ENCODE data around the gene ALOXE3. TPM values are rescaled to one million over a fixed set of nuclear protein-coding genes. Genes with fewer than 3 reads are reported as not detected.

Gene ALOXE3
- total and polyA plus RNA-seq, 2 donors from 2014 or later: not detected

DNA sequence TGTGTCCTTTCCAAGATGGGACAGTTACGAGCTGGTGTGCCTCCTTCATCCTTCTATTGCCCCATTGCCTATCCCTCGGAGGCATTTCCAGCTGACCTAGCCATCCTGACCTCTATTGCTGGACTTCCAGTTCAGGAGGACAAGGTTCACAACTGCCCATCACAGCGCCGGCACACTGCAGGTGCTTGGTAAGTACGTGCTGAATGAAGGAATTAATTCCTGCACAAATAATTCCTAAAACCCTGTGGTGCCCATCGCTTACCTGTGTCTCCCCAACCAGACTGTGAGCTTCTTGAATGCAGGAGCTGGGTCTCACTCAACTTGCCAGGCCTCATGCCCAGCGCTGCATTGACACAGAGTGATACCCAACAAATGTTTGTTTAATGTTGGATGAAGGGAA, 66.5 kb downstream of the ALOXE3 start:
- intact Hi-C loops (cut with DNase I): no loop called here
- no peaks in the 10 kb centered on the region for H3K9me3 ChIP-seq (ENCODE audit: control insufficient read depth in 2 of 3, insufficient read depth in 1 of 3, low read length in 3 of 3)
- H3K36me3 ChIP-seq (ENCODE audit: control insufficient read depth in 2 of 3, insufficient read depth in 3 of 3, low read length in 3 of 3): no peaks in the 10 kb centered on the region
- no peaks in the 10 kb centered on the region for H3K4me1 ChIP-seq (ENCODE audit: control insufficient read depth in 2 of 3, insufficient read depth in 2 of 3, low read depth in 1 of 3, low read length in 3 of 3)
- H3K27me3 ChIP-seq (ENCODE audit: control insufficient read depth, insufficient read depth, low read length): no peaks in the 10 kb centered on the region
- TF ChIP-seq, protein P1, sequence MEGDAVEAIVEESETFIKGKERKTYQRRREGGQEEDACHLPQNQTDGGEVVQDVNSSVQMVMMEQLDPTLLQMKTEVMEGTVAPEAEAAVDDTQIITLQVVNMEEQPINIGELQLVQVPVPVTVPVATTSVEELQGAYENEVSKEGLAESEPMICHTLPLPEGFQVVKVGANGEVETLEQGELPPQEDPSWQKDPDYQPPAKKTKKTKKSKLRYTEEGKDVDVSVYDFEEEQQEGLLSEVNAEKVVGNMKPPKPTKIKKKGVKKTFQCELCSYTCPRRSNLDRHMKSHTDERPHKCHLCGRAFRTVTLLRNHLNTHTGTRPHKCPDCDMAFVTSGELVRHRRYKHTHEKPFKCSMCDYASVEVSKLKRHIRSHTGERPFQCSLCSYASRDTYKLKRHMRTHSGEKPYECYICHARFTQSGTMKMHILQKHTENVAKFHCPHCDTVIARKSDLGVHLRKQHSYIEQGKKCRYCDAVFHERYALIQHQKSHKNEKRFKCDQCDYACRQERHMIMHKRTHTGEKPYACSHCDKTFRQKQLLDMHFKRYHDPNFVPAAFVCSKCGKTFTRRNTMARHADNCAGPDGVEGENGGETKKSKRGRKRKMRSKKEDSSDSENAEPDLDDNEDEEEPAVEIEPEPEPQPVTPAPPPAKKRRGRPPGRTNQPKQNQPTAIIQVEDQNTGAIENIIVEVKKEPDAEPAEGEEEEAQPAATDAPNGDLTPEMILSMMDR (IDR thresholded peaks at IDR 0.05; ENCODE audit: borderline replicate concordance, extremely low read depth, insufficient read depth): no peak
- DNase-seq: peak in 1 of 5 donors; percentile 11
- H3K9ac ChIP-seq (ENCODE audit: low read length in 3 of 3): no peak overlapping the region
- H3K4me3 ChIP-seq (ENCODE audit: low read length in 3 of 3): no peak overlapping the region
- no peak for FAIRE-seq
- H3K27ac ChIP-seq (ENCODE audit: low read depth in 2 of 2, low read length in 2 of 2): no peak overlapping the region

GRCh38 chr17:8048736-8049135, 69.6 kb downstream of the ALOXE3 start:
- H3K27me3 ChIP-seq (ENCODE audit: control insufficient read depth, insufficient read depth, low read length): no peaks in the 10 kb centered on the region
- H3K27ac ChIP-seq (ENCODE audit: low read depth in 2 of 2, low read length in 2 of 2): no peak overlapping the region
- H3K36me3 ChIP-seq (ENCODE audit: control insufficient read depth in 2 of 3, insufficient read depth in 3 of 3, low read length in 3 of 3): no peaks in the 10 kb centered on the region
- no peak overlapping the region for H3K9ac ChIP-seq (ENCODE audit: low read length in 3 of 3)
- DNase-seq: no peak
- no peak overlapping the region for H3K4me3 ChIP-seq (ENCODE audit: low read length in 3 of 3)
- no peak for FAIRE-seq
- no peaks in the 10 kb centered on the region for H3K4me1 ChIP-seq (ENCODE audit: control insufficient read depth in 2 of 3, insufficient read depth in 2 of 3, low read depth in 1 of 3, low read length in 3 of 3)
- H3K9me3 ChIP-seq (ENCODE audit: control insufficient read depth in 2 of 3, insufficient read depth in 1 of 3, low read length in 3 of 3): no peaks in the 10 kb centered on the region
- intact Hi-C loops (cut with DNase I): no loop called here
- TF ChIP-seq, protein P1 (IDR thresholded peaks at IDR 0.05; ENCODE audit: borderline replicate concordance, extremely low read depth, insufficient read depth): no peak

- H3K27ac ChIP-seq (ENCODE audit: low read depth in 2 of 2, low read length in 2 of 2): no peak overlapping the region
- no peaks in the 10 kb centered on the region for H3K4me1 ChIP-seq (ENCODE audit: control insufficient read depth in 2 of 3, insufficient read depth in 2 of 3, low read depth in 1 of 3, low read length in 3 of 3)
- H3K9me3 ChIP-seq (ENCODE audit: control insufficient read depth in 2 of 3, insufficient read depth in 1 of 3, low read length in 3 of 3): no peaks in the 10 kb centered on the region
- FAIRE-seq (no peak), DNase-seq (no peak)
- H3K9ac ChIP-seq (ENCODE audit: low read length in 3 of 3): no peak overlapping the region
- H3K27me3 ChIP-seq (ENCODE audit: control insufficient read depth, insufficient read depth, low read length): no peaks in the 10 kb centered on the region
- intact Hi-C loops (cut with DNase I): no loop called here
- no peaks in the 10 kb centered on the region for H3K36me3 ChIP-seq (ENCODE audit: control insufficient read depth in 2 of 3, insufficient read depth in 3 of 3, low read length in 3 of 3)
- TF ChIP-seq, protein P1 (IDR thresholded peaks at IDR 0.05; ENCODE audit: borderline replicate concordance, extremely low read depth, insufficient read depth): no peak
- no peak overlapping the region for H3K4me3 ChIP-seq (ENCODE audit: low read length in 3 of 3)
Measured at GRCh38 chr17:8048236-8048635, 70.1 kb downstream of the ALOXE3 start.

DNA sequence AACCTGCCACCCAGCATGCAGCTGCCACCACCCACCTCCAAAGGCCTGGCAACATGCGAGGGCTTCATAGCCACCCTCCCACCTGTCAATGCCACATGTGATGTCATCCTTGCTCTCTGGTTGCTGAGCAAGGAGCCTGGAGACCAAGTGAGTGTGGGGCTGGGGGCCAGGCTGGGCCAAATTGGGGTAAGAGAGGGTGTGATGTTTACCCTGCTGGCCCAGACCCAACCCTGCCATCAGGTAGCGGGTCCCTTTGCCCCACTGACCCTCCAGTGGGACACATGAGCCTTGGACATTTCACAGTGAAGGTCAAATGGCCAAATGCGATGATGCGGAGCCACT, 70.6 kb downstream of the ALOXE3 start:
- no peak for DNase-seq
- no peaks in the 10 kb centered on the region for H3K9me3 ChIP-seq (ENCODE audit: control insufficient read depth in 2 of 3, insufficient read depth in 1 of 3, low read length in 3 of 3)
- H3K36me3 ChIP-seq (ENCODE audit: control insufficient read depth in 2 of 3, insufficient read depth in 3 of 3, low read length in 3 of 3): no peaks in the 10 kb centered on the region
- H3K4me3 ChIP-seq (ENCODE audit: low read length in 3 of 3): no peak overlapping the region
- TF ChIP-seq, protein P1 (IDR thresholded peaks at IDR 0.05; ENCODE audit: borderline replicate concordance, extremely low read depth, insufficient read depth): no peak
- no peaks in the 10 kb centered on the region for H3K27me3 ChIP-seq (ENCODE audit: control insufficient read depth, insufficient read depth, low read length)
- no peak for FAIRE-seq
- intact Hi-C loops (cut with DNase I): no loop called here
- H3K9ac ChIP-seq (ENCODE audit: low read length in 3 of 3): no peak overlapping the region
- no peaks in the 10 kb centered on the region for H3K4me1 ChIP-seq (ENCODE audit: control insufficient read depth in 2 of 3, insufficient read depth in 2 of 3, low read depth in 1 of 3, low read length in 3 of 3)
- H3K27ac ChIP-seq (ENCODE audit: low read depth in 2 of 2, low read length in 2 of 2): no peak overlapping the region
